MCF 10A (cell line): ENCODE data around the gene RPS28. TPM values are rescaled to one million over a fixed set of nuclear protein-coding genes. Genes with fewer than 3 reads are reported as not detected.

Source experiments
- BruUV-seq: library from RNA; stranded (reverse); fragments of 400-500 nt; replicated peaks from 2 replicates; lab custom pipeline; 2021; lab: Mats Ljungman, UMichigan
- CTCF ChIA-PET: fragments of 300-600 bp; sonication (Branson Sonifier 250); formaldehyde crosslinking; extraction: SDS; loops from one replicate; lab custom pipeline; 2021; ENCODE audit warnings: antibody characterized with exemption, inconsistent platforms; lab: Yijun Ruan, JAX
- POLR2A ChIA-PET: fragments of 300-600, 350-650 bp; sonication (Branson Sonifier 250); formaldehyde crosslinking; extraction: SDS; loops from one replicate; lab custom pipeline; 2020; ENCODE audit warnings: antibody characterized with exemption, inconsistent platforms; lab: Yijun Ruan, JAX
- DNase-seq: peaks from one replicate; pipeline ENCODE4 v3.0.0-alpha.2; 2018; ENCODE audit not compliant: unreplicated experiment
- H3K27ac Mint-ChIP-seq: one replicate; pipeline ENCODE4 v1.8.0; 2022; ENCODE audit warnings: mild to moderate bottlenecking, low read depth, mixed read lengths; ENCODE audit not compliant: unreplicated experiment
- H3K27me3 Mint-ChIP-seq: one replicate; pipeline ENCODE4 v1.8.0; 2022; ENCODE audit warnings: mixed read lengths; ENCODE audit not compliant: insufficient read depth, unreplicated experiment
- H3K36me3 Mint-ChIP-seq: one replicate; pipeline ENCODE4 v1.8.0; 2022; ENCODE audit warnings: mild to moderate bottlenecking, moderate library complexity, mixed read lengths; ENCODE audit not compliant: insufficient read depth, unreplicated experiment
- H3K4me1 Mint-ChIP-seq: one replicate; pipeline ENCODE4 v1.8.0; 2022; ENCODE audit warnings: mixed read lengths; ENCODE audit not compliant: insufficient read depth, unreplicated experiment
- H3K4me3 Mint-ChIP-seq: one replicate; pipeline ENCODE4 v1.8.0; 2022; ENCODE audit warnings: mild to moderate bottlenecking, moderate library complexity, mixed read lengths; ENCODE audit not compliant: unreplicated experiment
- H3K9me3 Mint-ChIP-seq: one replicate; pipeline ENCODE4 v1.8.0; 2022; ENCODE audit warnings: mixed read lengths; ENCODE audit not compliant: unreplicated experiment
- CTCF ChIP-seq: fragments of 200-600 bp; IDR thresholded peaks from one replicate; pipeline ENCODE4 v1.8.0; 2022; ENCODE audit warnings: antibody characterized with exemption, mild to moderate bottlenecking; ENCODE audit not compliant: unreplicated experiment
- intact Hi-C: fragments of 100-400 bp; cut with micrococcal nuclease; formaldehyde crosslinking; loops from 2 replicates; pipeline ENCODE4 v1.14.1; 2022
- total RNA-seq: library from RNA; stranded (reverse); gene quantifications from 2 replicates; pipeline ENCODE4 v1.2.3, GENCODE V29; 2022

RPS28 gene
- total RNA-seq, 1 experiment from 2014 or later, result 2,362 TPM

- Mint-ChIP-seq H3K27ac (peak overlapping the region; percentile 21), H3K4me1 (peaks cover 20% of the 10 kb centered on the region), H3K27me3 (no peaks in the 10 kb centered on the region), H3K9me3 (no peaks in the 10 kb centered on the region), H3K36me3 (peaks cover 5% of the 10 kb centered on the region), H3K4me3 (no peak overlapping the region)
- CTCF ChIA-PET, result interaction anchor here (0.5 to 6.0 kb wide), 20 partner anchors 9 to 415 kb away, joined by 3 to 72 read pairs (median 12); partner anchors contain the start of genes ANGPTL4, KANK3, MYO1F and RAB11B
- POLR2A ChIA-PET, result interaction anchor here (1.1 to 2.5 kb wide), 5 partner anchors 9 to 58 kb away, joined by 4 to 13 read pairs (median 6); partner anchors contain the start of genes ANGPTL4 and RAB11B
- DNase-seq, result peak; percentile 99
- BruUV-seq, result no TSS peak
- intact Hi-C loops, result loop anchor here (1.0 to 10.0 kb wide), 3 partner anchors 40 to 223 kb away; no protein-coding TSS in a partner anchor
- TF ChIP-seq CTCF, result no peak
Measured at GRCh38 chr19:8355631-8356402, 34.5 kb downstream of the RPS28 start.

GRCh38 chr19:8357007-8357521 is 35.8 kb downstream of the RPS28 start:
- Mint-ChIP-seq H3K27ac (no peak overlapping the region), H3K9me3 (no peaks in the 10 kb centered on the region), H3K4me3 (no peak overlapping the region), H3K4me1 (peaks cover 25% of the 10 kb centered on the region), H3K36me3 (peaks cover 5% of the 10 kb centered on the region), H3K27me3 (no peaks in the 10 kb centered on the region)
- intact Hi-C loops, result loop anchor here (10.0 kb wide), 1 partner anchor 98 kb away; no protein-coding TSS in a partner anchor
- ChIA-PET POLR2A (interaction anchor here (1.0 kb wide), 1 partner anchor 21 kb away, joined by 8 read pairs; no protein-coding TSS in a partner anchor), CTCF (interaction anchor here (0.6 to 6.0 kb wide), 5 partner anchors 11 to 221 kb away, joined by 3 to 72 read pairs (median 3); partner anchors contain the start of gene RAB11B)
- DNase-seq, result no peak
- TF ChIP-seq CTCF, result no peak
- BruUV-seq, result no TSS peak

- H3K4me1 Mint-ChIP-seq, result peaks cover 31% of the 10 kb centered on the region
Measured at GRCh38 chr19:8358948-8359347, 37.7 kb downstream of the RPS28 start.

More at GRCh38 chr19:8358948-8359347, 37.7 kb downstream of the RPS28 start:
- Mint-ChIP-seq H3K27ac (no peak overlapping the region), H3K9me3 (no peaks in the 10 kb centered on the region), H3K4me3 (no peak overlapping the region), H3K27me3 (no peaks in the 10 kb centered on the region), H3K36me3 (peaks cover 5% of the 10 kb centered on the region)
- CTCF ChIA-PET, result interaction anchor here (0.6 to 1.8 kb wide), 4 partner anchors 43 to 474 kb away, joined by 3 to 7 read pairs (median 4); no protein-coding TSS in a partner anchor
- POLR2A ChIA-PET, result interaction anchor here (0.6 kb wide), 1 partner anchor 691 kb away, joined by 3 read pairs; no protein-coding TSS in a partner anchor
- no peak for TF ChIP-seq CTCF
- no peak for DNase-seq
- BruUV-seq, result no TSS peak
- intact Hi-C loops, result loop anchor here (10.0 kb wide), 1 partner anchor 96 kb away; no protein-coding TSS in a partner anchor
